SK-N-SH (cell line): Measurements from ENCODE around the gene WRNIP1. TPM values are rescaled to one million over a fixed set of nuclear protein-coding genes. Genes with fewer than 3 reads are reported as not detected.

Source experiments
- CTCF ChIA-PET: fragments of 300-600, 350-600 bp; formaldehyde crosslinking; extraction: SDS; loops from one replicate; lab custom pipeline; 2021; lab: Yijun Ruan, JAX
- POLR2A ChIA-PET: fragments of 350-600 bp; sonication (Branson Sonifier 250); formaldehyde crosslinking; extraction: SDS; loops from one replicate; lab custom pipeline; 2020; ENCODE audit warnings: antibody characterized with exemption, inconsistent platforms; lab: Yijun Ruan, JAX
- DNase-seq: peaks from one replicate; pipeline ENCODE4 v3.0.0; 2012
- H2AFZ ChIP-seq: fragments of 200-600 bp; sonication (generic); 2 replicates; pipeline ENCODE4 v1.8.1; 2016; ENCODE audit warnings: antibody characterized with exemption, mild to moderate bottlenecking, low read depth
- H3F3A ChIP-seq: fragments of 200-600 bp; sonication (generic); replicated peaks from 2 replicates; pipeline ENCODE3; 2016; ENCODE audit warnings: antibody characterized with exemption, mild to moderate bottlenecking; ENCODE audit not compliant: insufficient read depth
- H3K27ac ChIP-seq, 2 experiments: fragments of 200-500 bp in 1 of 2; fragments of 200-600 bp in 1 of 2; sonication (Bioruptor generic) in 1 of 2; sonication (generic), shearing (Covaris generic) in 1 of 2; 2 replicates each; pipeline versions ENCODE4 v1.5.1 to v1.6.1; 2014 to 2016; ENCODE audit warnings: low read depth in 2 of 2, inconsistent platforms in 1 of 2, low read length in 1 of 2, mild to moderate bottlenecking in 1 of 2, mixed read lengths in 1 of 2
- H3K27me3 ChIP-seq: fragments of 200-600 bp; sonication (generic), shearing (Covaris generic); 2 replicates; pipeline ENCODE4 v1.6.1; 2016; ENCODE audit warnings: mixed run types; ENCODE audit not compliant: insufficient read depth
- H3K36me3 ChIP-seq, 2 experiments: fragments of 200-500 bp in 1 of 2; fragments of 200-600 bp in 1 of 2; sonication (Bioruptor generic) in 1 of 2; sonication (generic) in 1 of 2; replicated peaks in 1 of 2; 2 replicates each; pipeline versions ENCODE3 to v1.5.1; 2014 to 2016; ENCODE audit warnings: low read length in 1 of 2, mild to moderate bottlenecking in 1 of 2; ENCODE audit not compliant: insufficient read depth in 2 of 2, control insufficient read depth in 1 of 2
- H3K4me1 ChIP-seq, 2 experiments: fragments of 200-500 bp in 1 of 2; fragments of 200-600 bp in 1 of 2; sonication (Bioruptor generic) in 1 of 2; sonication (generic), shearing (Covaris generic) in 1 of 2; 2 replicates each; pipeline versions ENCODE4 v1.5.1 to v1.6.1; 2014 to 2016; ENCODE audit warnings: low read depth in 1 of 2, low read length in 1 of 2, mixed run types in 1 of 2; ENCODE audit not compliant: insufficient read depth in 2 of 2, control insufficient read depth in 1 of 2
- H3K4me2 ChIP-seq: fragments of 200-600 bp; sonication (generic), shearing (Covaris generic); 2 replicates; pipeline ENCODE4 v1.6.1; 2017; ENCODE audit warnings: mixed run types
- H3K4me3 ChIP-seq, 2 experiments: fragments of 200-500 bp in 1 of 2; fragments of 200-600 bp in 1 of 2; sonication (Bioruptor generic) in 1 of 2; sonication (generic), shearing (Covaris generic) in 1 of 2; 2 replicates each; pipeline versions ENCODE4 v1.5.1 to v1.8.1; 2014 to 2016; ENCODE audit warnings: low read depth in 2 of 2, inconsistent platforms in 1 of 2, low read length in 1 of 2, mild to moderate bottlenecking in 1 of 2, mixed read lengths in 1 of 2, moderate library complexity in 1 of 2
- H3K79me2 ChIP-seq: fragments of 200-600 bp; sonication (generic); 2 replicates; pipeline ENCODE4 v1.8.1; 2017; ENCODE audit warnings: mild to moderate bottlenecking; ENCODE audit not compliant: insufficient read depth
- H3K9ac ChIP-seq: fragments of 200-600 bp; sonication (generic); 2 replicates; pipeline ENCODE4 v1.6.1; 2017; ENCODE audit warnings: mixed run types
- H3K9me2 ChIP-seq: fragments of 200-600 bp; sonication (generic); 2 replicates; pipeline ENCODE4 v1.6.1; 2017; ENCODE audit warnings: mixed run types
- H3K9me3 ChIP-seq: fragments of 200-600 bp; sonication (generic); 2 replicates; pipeline ENCODE4 v1.6.1; 2017; ENCODE audit warnings: mixed run types, mild to moderate bottlenecking, moderate library complexity
- H4K20me1 ChIP-seq: fragments of 200-600 bp; sonication (generic); 2 replicates; pipeline ENCODE4 v1.6.1; 2017; ENCODE audit warnings: mild to moderate bottlenecking, mixed run types; ENCODE audit not compliant: insufficient read depth
- FOXM1 ChIP-seq: IDR thresholded peaks from 2 replicates; pipeline ENCODE4 v1.4.0; 2012; ENCODE audit warnings: low read depth, mild to moderate bottlenecking
- GABPA ChIP-seq: IDR thresholded peaks from 2 replicates; pipeline ENCODE4 v1.4.0; 2012; ENCODE audit warnings: low read depth, mild to moderate bottlenecking
- JUND ChIP-seq: IDR thresholded peaks from 2 replicates; pipeline ENCODE4 v1.4.0; 2012
- MXI1 ChIP-seq: IDR thresholded peaks from 2 replicates; pipeline ENCODE4 v1.6.1; 2012; ENCODE audit warnings: mild to moderate bottlenecking, low read depth, low read length, improper control_type of control experiment
- NFIC ChIP-seq: IDR thresholded peaks from 2 replicates; pipeline ENCODE4 v1.4.0; 2012; ENCODE audit warnings: borderline replicate concordance
- NRF1 ChIP-seq: IDR thresholded peaks from 2 replicates; pipeline ENCODE4 v1.6.1; 2012; ENCODE audit warnings: low read depth, mild to moderate bottlenecking, low read length
- RAD21 ChIP-seq: IDR thresholded peaks from 2 replicates; pipeline ENCODE4 v1.6.1; 2012; ENCODE audit warnings: mild to moderate bottlenecking, low read length
- RFX5 ChIP-seq: IDR thresholded peaks from 2 replicates; pipeline ENCODE4 v1.6.1; 2012; ENCODE audit warnings: mild to moderate bottlenecking, improper control_type of control experiment, low read length
- SIN3A ChIP-seq: IDR thresholded peaks from 2 replicates; pipeline ENCODE4 v1.6.1; 2012; ENCODE audit warnings: low read depth, mild to moderate bottlenecking, low read length, moderate library complexity, borderline replicate concordance
- SMC3 ChIP-seq: IDR thresholded peaks from 2 replicates; pipeline ENCODE4 v1.6.1; 2012; ENCODE audit warnings: low read depth, low read length, improper control_type of control experiment
- TCF12 ChIP-seq: IDR thresholded peaks from 2 replicates; pipeline ENCODE4 v1.4.0; 2012
- TEAD4 ChIP-seq: IDR thresholded peaks from 2 replicates; pipeline ENCODE4 v1.4.0; 2012; ENCODE audit warnings: mild to moderate bottlenecking, borderline replicate concordance; ENCODE audit not compliant: insufficient read depth
- WGBS: methylation state at CpG from one replicate; pipeline ENCODE4 v1.1.6; 2017; ENCODE audit warnings: low lambda C conversion rate; 5-methylcytosine and 5-hydroxymethylcytosine counted together
- polyA plus RNA-seq, 3 experiments: library from polyadenylated mRNA; depleted of rRNA; stranded (reverse); fragments of >200 nt; gene quantifications; 2 replicates each; pipeline ENCODE4 v1.2.3, GENCODE V29; 2012
- TF ChIP-seq, protein P1 (sequence below): IDR thresholded peaks from 2 replicates; pipeline ENCODE4 v1.4.0; 2012; ENCODE audit warnings: low read depth, borderline replicate concordance

The WRNIP1 gene
- polyA plus RNA-seq, 1 of the 3 experiments (the other 2 are of a cell fraction), result 47.5 TPM

DNA sequence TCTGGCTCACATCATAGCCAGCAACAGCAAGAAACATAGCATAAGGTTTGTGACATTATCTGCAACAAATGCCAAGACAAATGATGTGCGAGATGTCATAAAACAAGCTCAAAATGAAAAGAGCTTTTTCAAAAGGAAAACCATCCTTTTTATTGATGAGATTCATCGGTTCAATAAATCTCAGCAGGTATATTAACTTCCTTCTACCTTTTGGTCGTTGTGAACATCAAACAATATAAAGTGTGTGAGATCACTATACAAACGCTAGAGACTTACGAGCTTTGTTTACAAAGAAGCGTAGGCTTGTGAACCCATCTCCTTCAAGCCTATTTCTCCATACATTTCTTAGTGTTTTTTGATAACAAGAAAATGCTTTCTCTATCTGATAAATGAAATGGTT lies 3.5 kb downstream of the WRNIP1 start:
- CTCF ChIA-PET, result interaction anchor here (0.8 to 9.3 kb wide), 9 partner anchors 11 to 221 kb away, joined by 3 to 100 read pairs (median 4); partner anchors contain the start of gene MYLK4
- H3K27me3 ChIP-seq, result no peaks in the 10 kb centered on the region
- H3K79me2 ChIP-seq, result peaks cover 78% of the 10 kb centered on the region
- H3K4me1 ChIP-seq, result peaks cover 13 to 34% of the 10 kb centered on the region in 2 experiments; a peak in 3 of 4 replicates
- H3K9me2 ChIP-seq, result no peaks in the 10 kb centered on the region
- peaks cover 51% of the 10 kb centered on the region for H4K20me1 ChIP-seq
- peaks cover 42 to 47% of the 10 kb centered on the region in 2 experiments for H3K36me3 ChIP-seq
- H3K4me3 ChIP-seq, result peak overlapping the region in 1 of 2 experiments; percentile 86; a peak in 1 of 4 replicates
- no peak overlapping the region for H2AFZ ChIP-seq
- TF ChIP-seq RFX5 (no peak), NRF1 (no peak), GABPA (no peak), TCF12 (no peak), TEAD4 (no peak), SIN3A (no peak), RAD21 (no peak), FOXM1 (no peak), SMC3 (no peak), JUND (no peak), MXI1 (no peak)
- TF ChIP-seq, protein P1, sequence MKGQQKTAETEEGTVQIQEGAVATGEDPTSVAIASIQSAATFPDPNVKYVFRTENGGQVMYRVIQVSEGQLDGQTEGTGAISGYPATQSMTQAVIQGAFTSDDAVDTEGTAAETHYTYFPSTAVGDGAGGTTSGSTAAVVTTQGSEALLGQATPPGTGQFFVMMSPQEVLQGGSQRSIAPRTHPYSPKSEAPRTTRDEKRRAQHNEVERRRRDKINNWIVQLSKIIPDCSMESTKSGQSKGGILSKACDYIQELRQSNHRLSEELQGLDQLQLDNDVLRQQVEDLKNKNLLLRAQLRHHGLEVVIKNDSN, result no peak
- TF ChIP-seq, all 33 proteins: peak for 0
- Histone ChIP-seq H3K27ac (no peak overlapping the region), H3K9me3 (no peaks in the 10 kb centered on the region), H3F3A (peaks cover 8% of the 10 kb centered on the region), H3K9ac (no peak overlapping the region), H3K4me2 (peak overlapping the region; percentile 96)
- no peak for DNase-seq
- 57% methylated on average over 6 of the region's 6 CpGs for WGBS
- POLR2A ChIA-PET, result no interaction called here

DNA sequence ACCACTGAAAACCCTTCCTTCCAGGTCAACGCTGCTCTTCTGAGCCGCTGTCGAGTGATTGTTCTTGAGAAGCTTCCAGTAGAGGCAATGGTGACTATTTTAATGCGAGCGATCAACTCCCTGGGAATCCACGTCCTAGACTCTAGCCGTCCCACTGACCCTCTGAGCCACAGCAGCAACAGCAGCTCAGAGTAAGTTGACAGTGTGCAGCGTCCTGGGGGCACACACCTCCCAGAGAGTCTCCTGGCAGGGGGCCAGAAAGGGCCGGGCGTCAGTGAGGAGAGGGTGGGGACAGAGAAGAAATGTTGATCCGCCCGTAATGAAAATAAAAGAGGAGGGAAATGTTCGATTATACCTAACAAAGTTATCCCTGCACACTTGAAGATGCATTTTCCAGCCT lies 5.0 kb downstream of the WRNIP1 start:
- no peaks in the 10 kb centered on the region for H3K27me3 ChIP-seq
- POLR2A ChIA-PET, result no interaction called here
- WGBS, result 64% methylated on average over 12 of the region's 13 CpGs
- no peak for TF ChIP-seq TCF12
- TF ChIP-seq NFIC, result 0 out of 2 replicates have a peak, but pooled peaks have one; percentile 42
- H3K4me3 ChIP-seq, result no peak overlapping the region
- no peak overlapping the region for H2AFZ ChIP-seq
- H3K27ac ChIP-seq, result no peak overlapping the region
- peaks cover 52% of the 10 kb centered on the region for H4K20me1 ChIP-seq
- no peak overlapping the region; the same call in 1 of the 2 replicates for H3K4me2 ChIP-seq
- H3K4me1 ChIP-seq, result peaks cover 13 to 31% of the 10 kb centered on the region in 2 experiments; a peak in 3 of 4 replicates
- H3K9me2 ChIP-seq, result no peaks in the 10 kb centered on the region
- H3K79me2 ChIP-seq, result peaks cover 93% of the 10 kb centered on the region
- CTCF ChIA-PET, result interaction anchor here (0.7 to 9.3 kb wide), 8 partner anchors 10 to 269 kb away, joined by 3 to 100 read pairs (median 5); partner anchors contain the start of gene MYLK4
- peak; percentile 71 for DNase-seq
- no peaks in the 10 kb centered on the region for H3F3A ChIP-seq
- H3K9me3 ChIP-seq, result no peaks in the 10 kb centered on the region
- H3K9ac ChIP-seq, result no peak overlapping the region
- peaks cover 42 to 56% of the 10 kb centered on the region in 2 experiments for H3K36me3 ChIP-seq
